Liver (tissue), 9 donors: ENCODE measurements around the gene LCA5L. TPM values are rescaled to one million over a fixed set of nuclear protein-coding genes. Genes with fewer than 3 reads are reported as not detected.

ENCODE experiments used
- DNase-seq: peaks from one replicate; pipeline ENCODE4 v3.0.0-alpha.2; 2017; ENCODE audit warnings: low spot score
- H3K27ac ChIP-seq, 2 donors: one replicate each; pipeline ENCODE4 v1.7.0; 2013; ENCODE audit warnings: inconsistent platforms in 2 of 2, low read length in 2 of 2, control low read depth in 1 of 2, low read depth in 1 of 2, mild to moderate bottlenecking in 1 of 2
- H3K27me3 ChIP-seq, 4 donors: one replicate each; pipeline versions ENCODE4 v1.6.1 to v1.7.0; 2013; ENCODE audit warnings: low read length in 3 of 4, inconsistent platforms in 1 of 4, mild to moderate bottlenecking in 1 of 4, moderate library complexity in 1 of 4; ENCODE audit not compliant: control insufficient read depth in 4 of 4, insufficient read depth in 4 of 4
- H3K36me3 ChIP-seq, 4 donors: one replicate each; pipeline versions ENCODE4 v1.6.1 to v1.7.0; 2013; ENCODE audit warnings: low read length in 3 of 4, mild to moderate bottlenecking in 3 of 4, low read depth in 1 of 4, moderate library complexity in 1 of 4; ENCODE audit not compliant: control insufficient read depth in 4 of 4, insufficient read depth in 3 of 4
- H3K4me1 ChIP-seq, 4 donors: one replicate each; pipeline versions ENCODE4 v1.6.1 to v1.7.0; 2013; ENCODE audit warnings: low read length in 3 of 4, mild to moderate bottlenecking in 3 of 4, moderate library complexity in 1 of 4; ENCODE audit not compliant: control insufficient read depth in 4 of 4, insufficient read depth in 4 of 4
- H3K4me3 ChIP-seq, 3 donors: one replicate each; pipeline versions ENCODE4 v1.6.1 to v1.7.0; 2013; ENCODE audit warnings: low read length in 3 of 3, control low read depth in 1 of 3, low read depth in 1 of 3, mild to moderate bottlenecking in 1 of 3
- H3K9ac ChIP-seq, 2 donors: one replicate each; pipeline ENCODE4 v1.7.0; 2013; ENCODE audit warnings: low read length in 2 of 2, mild to moderate bottlenecking in 2 of 2, moderate library complexity in 2 of 2, control low read depth in 1 of 2, low read depth in 1 of 2
- H3K9me3 ChIP-seq, 4 donors: one replicate each; pipeline versions ENCODE4 v1.6.1 to v1.7.0; 2013; ENCODE audit warnings: low read length in 3 of 4; ENCODE audit not compliant: control insufficient read depth in 4 of 4
- EGR1 ChIP-seq, 2 donors: IDR thresholded peaks; 2 replicates each; pipeline ENCODE4 v1.6.1; 2016 to 2018; ENCODE audit warnings: antibody characterized with exemption in 2 of 2, low read depth in 2 of 2
- FOXA1 ChIP-seq: IDR thresholded peaks from 2 replicates; pipeline ENCODE4 v1.6.1; 2016; ENCODE audit warnings: antibody characterized with exemption
- FOXA2 ChIP-seq: IDR thresholded peaks from 2 replicates; pipeline ENCODE4 v1.6.1; 2016; ENCODE audit warnings: antibody characterized with exemption
- JUND ChIP-seq, 2 donors: IDR thresholded peaks; 2 replicates each; pipeline ENCODE4 v1.6.1; 2016; ENCODE audit warnings: antibody characterized with exemption in 2 of 2
- MAX ChIP-seq: IDR thresholded peaks from 2 replicates; pipeline ENCODE4 v1.6.1; 2016; ENCODE audit warnings: antibody characterized with exemption
- NR2F2 ChIP-seq: IDR thresholded peaks from 2 replicates; pipeline ENCODE4 v1.6.1; 2016; ENCODE audit warnings: antibody characterized with exemption
- REST ChIP-seq: IDR thresholded peaks from 2 replicates; pipeline ENCODE4 v1.6.1; 2016; ENCODE audit warnings: antibody characterized with exemption, mild to moderate bottlenecking
- RXRA ChIP-seq, 2 donors: IDR thresholded peaks; 2 replicates each; pipeline ENCODE4 v1.6.1; 2017 to 2018; ENCODE audit warnings: antibody characterized with exemption in 2 of 2, mild to moderate bottlenecking in 1 of 2
- TAF1 ChIP-seq: conservative IDR thresholded peaks from 2 replicates; pipeline ENCODE4 v1.6.1; 2016; ENCODE audit warnings: antibody characterized with exemption, mild to moderate bottlenecking
- WGBS: extraction: QIAGEN DNeasy Blood & Tissue Kit; methylation state at CpG from one replicate; pipeline ENCODE4 v1.1.7; 2013; 5-methylcytosine and 5-hydroxymethylcytosine counted together
- polyA plus RNA-seq, 2 donors: library from polyadenylated mRNA; stranded (reverse) in 1 of 2; unstranded in 1 of 2; fragments of 200-250 nt in 1 of 2; fragments of >200 nt in 1 of 2; fragmentation: Nextera tagmentation in 1 of 2; extraction: Ambion mirVana in 1 of 2; gene quantifications; one replicate each; pipeline versions ENCODE4 v1.2.1 to v1.2.3, GENCODE V29; 2013 to 2015
- total RNA-seq, 2 donors: library from RNA; depleted of rRNA; stranded (reverse); fragments of >200 nt; gene quantifications; one replicate each; pipeline ENCODE4 v1.2.3, GENCODE V29; 2014
- TF ChIP-seq, protein P1 (sequence below): IDR thresholded peaks from 2 replicates; pipeline ENCODE4 v1.6.1; 2016; ENCODE audit warnings: antibody characterized with exemption
- donor health status: healthy.
- donor health status: healthy.
- donor health status: healthy.
- donor health status: healthy.
- donor health status: healthy.

LCA5L gene
- total RNA-seq (1 to 10 TPM in 1 of 2 donors, under 1 TPM in 1; 0.19 to 1.6 TPM), polyA plus RNA-seq (1 to 10 TPM in 1 of 2 donors, under 1 TPM in 1; 0.82 to 1.2 TPM)

DNA sequence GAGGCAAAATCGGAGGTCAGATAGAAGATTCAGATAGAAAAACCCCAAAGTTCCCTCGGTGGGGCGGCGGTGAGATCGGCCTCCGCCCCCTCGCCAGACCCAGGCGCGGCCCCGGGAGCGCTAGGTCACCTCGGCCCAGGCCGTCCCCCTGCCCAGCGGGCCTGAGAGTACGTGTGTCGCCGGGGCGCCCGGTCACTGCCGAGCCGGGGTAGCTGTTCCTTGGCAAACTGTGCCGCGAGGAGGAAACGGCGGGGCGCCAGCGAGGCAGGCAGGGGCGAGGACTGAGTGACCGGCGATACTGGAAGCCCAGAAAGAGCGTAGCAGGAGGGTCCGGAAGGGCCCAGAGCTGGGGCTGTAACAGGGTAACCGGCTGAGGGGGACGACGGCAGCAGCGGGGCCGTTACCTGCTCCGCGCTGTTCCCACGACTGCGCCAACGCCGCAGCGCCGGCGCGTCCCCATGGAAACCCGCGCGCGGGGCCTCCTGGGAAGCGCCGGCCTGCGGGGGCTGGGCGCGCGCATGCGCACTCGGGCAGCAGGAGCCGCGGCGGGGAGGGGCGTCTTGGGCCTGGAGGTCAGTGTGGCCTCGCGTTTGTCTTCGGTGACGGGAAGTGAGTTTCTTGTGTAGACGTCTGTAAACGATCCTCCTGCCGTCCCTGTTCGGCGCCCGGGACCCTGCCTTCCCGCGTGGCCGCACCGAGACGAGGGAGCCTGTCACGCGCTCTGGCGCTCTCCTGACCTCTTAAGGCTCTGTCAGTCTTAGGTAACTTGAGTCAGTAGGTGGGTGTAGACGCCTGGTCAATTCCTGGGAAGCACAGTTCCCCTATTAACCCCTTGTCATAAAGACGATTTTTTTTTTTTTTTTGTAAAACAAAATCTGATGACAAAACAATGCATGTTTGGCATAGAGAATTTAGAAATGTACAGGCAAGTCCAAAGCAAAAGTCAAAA is at the start of gene LCA5L:
Gene LCA5L, minus strand, starts transcription at position 458 of the 949 bp plus-strand sequence. CDS start 17,285 bp downstream, outside the sequence.
- peak; percentile 93 for DNase-seq
- Histone ChIP-seq H3K9me3 (no peaks in the 10 kb centered on the region), H3K27me3 (no peaks in the 10 kb centered on the region), H3K36me3 (no peaks in the 10 kb centered on the region), H3K4me1 (peaks cover 2 to 16% (median 9%) of the 10 kb centered on the region in 4 donors), H3K9ac (peak within 1 kb of the TSS; percentile 75 to 94), H3K4me3 (peak within 1 kb of the TSS; percentile 80 to 96 (median 92)), H3K27ac (peak within 1 kb of the TSS; percentile 88 to 94)
- peak in 1 of 2 donors; percentile 10 for TF ChIP-seq RXRA (IDR thresholded peaks at IDR 0.05)
- TF ChIP-seq FOXA1, result no peak
- TF ChIP-seq REST, result peak; percentile 8
- peak; percentile 24 for TF ChIP-seq NR2F2
- peak in 1 of 2 donors; percentile 74 for TF ChIP-seq EGR1 (IDR thresholded peaks at IDR 0.05; ENCODE audit: low read depth in 2 of 2)
- TF ChIP-seq, protein P1, sequence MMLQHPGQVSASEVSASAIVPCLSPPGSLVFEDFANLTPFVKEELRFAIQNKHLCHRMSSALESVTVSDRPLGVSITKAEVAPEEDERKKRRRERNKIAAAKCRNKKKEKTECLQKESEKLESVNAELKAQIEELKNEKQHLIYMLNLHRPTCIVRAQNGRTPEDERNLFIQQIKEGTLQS, result no peak
- no peak for TF ChIP-seq JUND (IDR thresholded peaks at IDR 0.05)
- TF ChIP-seq MAX, result peak; percentile 42
- under 1% methylated on average over 83 of the region's 83 CpGs for WGBS

GRCh38 chr21:39489380-39489924 is 43.9 kb upstream of the LCA5L start:
- 92% methylated on average over 1 of the region's 1 CpG for WGBS
- TF ChIP-seq EGR1 (IDR thresholded peaks at IDR 0.05; ENCODE audit: low read depth in 2 of 2), result no peak
- no peak for TF ChIP-seq REST
- no peak for TF ChIP-seq TAF1
- TF ChIP-seq MAX, result no peak
- no peak for TF ChIP-seq FOXA2

More at GRCh38 chr21:39489380-39489924, 43.9 kb upstream of the LCA5L start:
- no peaks in the 10 kb centered on the region for H3K27me3 ChIP-seq
- H3K4me3 ChIP-seq, result no peak overlapping the region
- no peak overlapping the region for H3K9ac ChIP-seq
- H3K36me3 ChIP-seq, result peaks cover 0 to 2% (median 0%) of the 10 kb centered on the region in 4 donors
- DNase-seq, result no peak
- no peaks in the 10 kb centered on the region for H3K9me3 ChIP-seq
- H3K4me1 ChIP-seq, result no peaks in the 10 kb centered on the region
- no peak overlapping the region for H3K27ac ChIP-seq
